GM21619 (cell line): Measurements from ENCODE around the gene CGRRF1.

Experiments
- ATAC-seq: cut with Tn5 transposase; IDR thresholded peaks from one replicate; pipeline ENCODE4 v1.9.1; 2021; ENCODE audit not compliant: unreplicated experiment

Gene CGRRF1

GRCh38 chr14:54572316-54572715, 62.6 kb downstream of the CGRRF1 start:
- no peak for ATAC-seq

- no peak for ATAC-seq
Observed at GRCh38 chr14:54574528-54574927, 64.8 kb downstream of the CGRRF1 start.

GRCh38 chr14:54577494-54577893, 67.8 kb downstream of the CGRRF1 start:
- no peak for ATAC-seq

GRCh38 chr14:54577977-54578376, 68.3 kb downstream of the CGRRF1 start:
- no peak for ATAC-seq

GRCh38 chr14:54579621-54580020, 69.9 kb downstream of the CGRRF1 start:
- no peak for ATAC-seq

- no peak for ATAC-seq
Observed at GRCh38 chr14:54580933-54581332, 71.2 kb downstream of the CGRRF1 start.

- no peak for ATAC-seq
Observed at GRCh38 chr14:54582334-54582733, 72.6 kb downstream of the CGRRF1 start.

- ATAC-seq: no peak
Observed at GRCh38 chr14:54584097-54584496, 74.4 kb downstream of the CGRRF1 start.

GRCh38 chr14:54585214-54585613, 75.5 kb downstream of the CGRRF1 start:
- no peak for ATAC-seq
